HG03342 (cell line): ENCODE measurements around the gene MUC13.

Experiments used
- ATAC-seq: cut with Tn5 transposase; IDR thresholded peaks from one replicate; pipeline ENCODE4 v1.9.1; 2021; ENCODE audit warnings: mild to moderate bottlenecking, moderate library complexity; ENCODE audit not compliant: unreplicated experiment

MUC13 gene

DNA sequence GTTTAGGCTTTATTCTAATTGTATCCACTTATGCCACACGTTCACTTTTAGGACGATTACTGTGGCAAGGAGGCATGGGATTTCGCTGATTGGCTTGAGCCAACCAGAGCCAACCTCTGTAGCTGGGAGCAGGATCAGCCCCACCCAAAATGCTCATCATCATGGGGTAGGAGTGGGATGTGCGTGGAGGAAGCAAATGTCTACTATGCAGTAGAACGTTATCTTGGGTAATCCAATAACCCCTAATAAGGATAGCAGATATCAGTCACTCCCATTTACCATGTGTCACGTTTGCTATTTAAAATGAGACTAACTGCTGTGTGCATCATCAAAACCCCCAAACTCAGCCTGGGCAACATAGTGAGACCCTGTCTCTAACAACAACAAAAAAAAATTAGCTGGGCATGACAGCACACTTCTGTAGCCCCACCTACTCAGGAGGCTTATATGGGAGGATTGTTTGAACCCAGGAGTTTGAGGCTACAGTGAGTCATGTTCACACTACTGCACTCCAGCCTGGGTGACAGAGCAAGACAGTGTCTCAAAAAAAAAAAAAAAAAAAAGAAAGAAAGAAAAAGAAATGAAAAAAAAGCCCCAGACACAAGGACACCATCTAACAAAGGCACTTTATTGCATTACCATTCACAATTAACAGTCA is 29.6 kb downstream of the MUC13 start:
- no peak for ATAC-seq

- ATAC-seq: no peak
These were observed 30.4 kb downstream of the MUC13 start for GRCh38 chr3:124903896-124904834.

DNA sequence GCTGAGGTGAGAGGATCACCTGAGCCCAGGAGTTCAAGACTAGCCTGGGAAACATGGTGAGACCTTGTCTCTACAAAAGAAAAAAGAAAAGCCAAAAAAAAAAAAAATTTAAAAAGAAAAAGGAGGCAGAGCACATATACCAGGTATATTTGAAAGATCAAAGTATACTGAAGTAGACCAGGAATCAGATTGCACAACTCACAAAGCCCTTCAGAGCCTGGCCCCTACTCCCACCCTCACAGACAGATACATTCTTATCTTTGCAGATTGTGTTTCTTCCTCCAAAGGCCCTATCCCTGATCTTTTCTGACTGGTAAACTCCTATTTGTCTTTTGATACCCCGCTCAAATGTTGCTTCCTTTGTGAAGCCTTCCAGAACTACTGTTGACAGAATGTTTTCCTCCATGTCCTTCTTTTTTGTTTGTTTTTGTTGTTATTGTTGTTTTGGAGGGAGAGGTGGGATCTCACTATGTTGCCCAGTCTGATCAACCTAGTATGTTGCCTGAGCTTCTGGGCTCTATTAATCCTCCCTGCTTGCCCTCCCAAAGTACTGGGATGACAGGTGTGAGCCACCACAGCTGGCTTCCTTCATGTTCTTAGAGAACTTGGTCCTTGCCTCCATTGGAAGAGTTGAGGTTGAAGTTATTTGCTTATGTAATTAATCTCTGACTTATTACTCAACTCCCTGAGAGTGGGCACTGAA is 37.6 kb downstream of the MUC13 start:
- no peak for ATAC-seq

DNA sequence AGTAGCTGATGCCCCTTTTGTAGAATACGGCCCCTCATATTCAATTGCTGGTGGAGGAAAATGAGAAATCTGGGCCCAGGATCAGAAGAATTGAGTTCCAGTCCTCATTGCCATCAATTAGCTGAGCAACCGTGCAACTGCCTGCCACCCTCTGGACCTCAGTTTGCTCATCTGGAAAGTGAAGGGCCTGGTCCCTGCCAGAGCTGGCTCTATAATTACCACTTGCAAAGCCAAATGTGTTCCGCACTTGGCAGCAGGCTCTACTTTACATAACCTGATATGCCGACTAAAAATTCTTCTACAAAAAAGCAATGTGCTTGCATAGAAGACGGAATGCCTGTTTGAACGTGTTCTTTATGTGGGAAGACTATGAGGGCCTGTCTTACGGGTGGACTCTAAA is 38.8 kb downstream of the MUC13 start:
- ATAC-seq: no peak

- ATAC-seq: no peak
These were observed 41.0 kb downstream of the MUC13 start for GRCh38 chr3:124893526-124893925.

GRCh38 chr3:124890573-124891190 is 43.9 kb downstream of the MUC13 start:
- ATAC-seq: no peak

- ATAC-seq: no peak
These were observed 45.8 kb downstream of the MUC13 start for GRCh38 chr3:124888482-124889441.

DNA sequence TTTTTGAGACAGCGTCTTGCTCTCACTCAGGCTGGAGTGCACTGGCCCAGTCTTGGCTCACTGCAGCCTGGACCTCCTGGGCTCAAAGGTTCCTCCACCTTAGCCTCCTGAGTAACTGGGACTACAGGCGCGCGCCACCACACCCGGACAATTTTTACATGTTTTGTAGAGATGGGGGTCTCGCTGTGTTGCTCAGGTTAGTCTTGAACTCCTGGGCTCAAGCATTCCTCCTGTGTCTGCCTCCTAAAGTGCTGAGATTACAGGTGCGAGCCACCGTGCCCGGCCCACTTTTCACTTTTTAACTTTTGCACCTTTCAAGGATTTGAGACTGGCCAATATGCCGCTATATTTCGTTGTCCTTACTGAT is 46.6 kb downstream of the MUC13 start:
- no peak for ATAC-seq

DNA sequence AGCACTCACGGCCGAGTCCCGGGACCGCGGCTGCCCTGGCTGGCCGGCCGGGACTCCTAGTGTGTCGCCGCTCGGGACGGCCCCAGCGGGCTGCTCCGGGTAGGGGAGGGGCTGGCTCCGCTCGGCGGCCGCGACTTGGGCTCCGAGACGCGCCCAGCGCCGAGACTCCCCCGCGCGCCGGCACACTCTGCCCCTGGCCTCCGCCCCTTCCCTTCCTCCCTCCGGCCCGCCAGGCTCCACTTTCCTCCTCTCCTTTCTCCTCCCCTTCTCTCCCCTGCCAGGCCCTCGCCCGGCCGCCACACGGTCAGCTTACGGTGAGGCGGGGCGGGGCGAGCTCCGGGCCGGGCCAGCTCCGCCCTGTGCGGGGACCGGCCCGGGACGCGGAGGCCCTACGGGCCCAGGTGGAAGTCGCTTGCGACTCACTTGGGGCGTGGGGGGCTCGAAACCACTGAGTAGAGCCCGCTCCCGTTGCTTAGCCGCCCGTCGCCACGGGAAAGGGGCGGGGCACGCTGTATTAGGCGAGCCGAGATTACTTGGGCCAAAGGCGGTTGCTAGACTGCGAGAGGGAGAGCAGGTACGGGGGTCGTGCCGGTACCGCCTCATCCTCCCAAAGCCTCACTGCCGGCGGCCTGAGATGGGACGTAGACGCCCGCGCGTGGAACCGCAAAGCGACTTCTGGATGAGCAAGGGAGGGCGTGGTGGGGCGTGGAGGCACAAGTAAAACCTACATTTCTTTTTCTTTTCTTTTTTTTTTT is 47.2 kb downstream of the MUC13 start, which contains the start of gene ITGB5:
Gene ITGB5 (minus strand): TSS at position 189 of the 755 bp plus-strand sequence. CDS start 365 bp downstream, outside the sequence.
- no peak for ATAC-seq

- ATAC-seq: no peak
These were observed 48.1 kb downstream of the MUC13 start for GRCh38 chr3:124886168-124887056.

- ATAC-seq: no peak
These were observed 48.9 kb downstream of the MUC13 start for GRCh38 chr3:124885466-124886167.

- no peak for ATAC-seq
These were observed 50.0 kb downstream of the MUC13 start for GRCh38 chr3:124884474-124885101.

DNA sequence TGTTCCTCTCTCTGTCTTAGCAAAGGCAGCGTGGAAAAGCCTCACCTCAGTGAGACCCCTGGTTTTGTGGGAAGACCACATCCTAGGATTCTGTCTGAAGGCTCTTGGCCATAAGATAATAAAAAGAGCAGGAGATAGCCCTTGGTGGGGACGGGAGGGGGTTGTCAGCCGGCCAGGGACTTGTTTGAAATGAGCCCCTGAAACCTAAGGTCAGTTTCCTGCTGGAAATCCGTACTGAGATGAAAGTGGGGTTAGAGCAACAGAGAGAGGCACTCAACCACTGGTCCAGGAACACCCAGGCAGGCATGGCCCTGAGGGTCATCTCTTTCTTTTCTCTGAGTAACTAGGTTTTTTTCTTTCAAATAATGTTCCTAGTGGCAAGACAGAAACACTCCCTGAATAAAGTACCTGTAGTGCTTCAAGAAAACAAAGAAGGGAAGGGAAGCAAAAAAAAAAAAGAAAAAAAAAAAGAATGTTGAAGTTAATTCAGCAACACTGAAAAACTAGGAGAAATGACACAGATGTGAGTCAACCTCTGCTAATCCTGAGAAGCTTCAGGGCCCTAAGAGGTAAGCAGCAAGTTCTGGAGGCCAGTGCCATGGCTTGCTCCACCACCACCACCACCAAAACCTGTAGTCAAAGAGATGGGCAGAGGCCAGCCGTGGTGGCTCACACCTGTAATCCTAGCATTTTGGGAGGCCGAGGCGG is 50.6 kb downstream of the MUC13 start:
- no peak for ATAC-seq

GRCh38 chr3:124882816-124883747 is 51.5 kb downstream of the MUC13 start:
- no peak for ATAC-seq

- no peak for ATAC-seq
These were observed 52.4 kb downstream of the MUC13 start for GRCh38 chr3:124881976-124882697.
